Measurements from ENCODE around the gene SGSH.

The SGSH gene

DNA sequence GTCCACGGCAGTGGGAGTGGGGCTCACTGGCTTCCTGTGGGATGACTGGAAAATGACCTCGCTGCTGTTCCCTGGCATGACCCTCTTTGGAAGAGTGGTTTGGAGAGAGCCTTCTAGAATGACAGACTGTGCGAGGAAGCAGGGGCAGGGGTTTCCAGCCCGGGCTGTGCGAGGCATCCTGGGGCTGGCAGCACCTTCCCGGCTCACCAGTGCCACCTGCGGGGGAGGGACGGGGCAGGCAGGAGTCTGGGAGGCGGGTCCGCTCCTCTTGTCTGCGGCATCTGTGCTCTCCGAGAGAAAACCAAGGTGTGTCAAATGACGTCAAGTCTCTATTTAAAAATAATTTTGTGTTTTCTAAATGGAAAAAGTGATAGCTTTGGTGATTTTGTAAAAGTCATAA, 32.7 kb upstream of the SGSH start:
- no CpG with 5 or more reads among the region's 13 CpGs for WGBS (ENCODE audit: extremely low coverage, insufficient coverage, insufficient read length)
- no peak overlapping the region for H2BK12ac ChIP-seq (ENCODE audit: low read length)
- no peak overlapping the region for H2BK120ac ChIP-seq (ENCODE audit: insufficient read depth, low read length, poor library complexity)

GRCh38 chr17:80251966-80252365, 31.8 kb upstream of the SGSH start:
- no peak overlapping the region for H3K4me3 ChIP-seq (ENCODE audit: low read depth, low read length)
- peaks cover 35% of the 10 kb centered on the region in 2 experiments for H3K36me3 ChIP-seq (ENCODE audit: control insufficient read depth in 1 of 2, insufficient read depth in 2 of 2, low read length in 2 of 2)
- no peak overlapping the region for H2BK12ac ChIP-seq (ENCODE audit: low read length)
- H4K91ac ChIP-seq (ENCODE audit: low read depth, low read length): no peak overlapping the region
- no peaks in the 10 kb centered on the region for H3K79me2 ChIP-seq (ENCODE audit: control insufficient read depth, insufficient read depth, low read length, poor library complexity)
- no peak overlapping the region for H3K4me2 ChIP-seq (ENCODE audit: low read length)
- no peak for DNase-seq
- no peak overlapping the region for H3K9ac ChIP-seq (ENCODE audit: low read length)
- H4K8ac ChIP-seq (ENCODE audit: low read depth, low read length): no peak overlapping the region
- H3K23ac ChIP-seq (ENCODE audit: low read length): no peak overlapping the region
- H2AK5ac ChIP-seq (ENCODE audit: low read length): no peak overlapping the region
- H3K18ac ChIP-seq (ENCODE audit: low read length): no peak overlapping the region
- no peak overlapping the region for H3K27ac ChIP-seq (ENCODE audit: low read depth, low read length)
- no CpG with 5 or more reads among the region's 11 CpGs for WGBS (ENCODE audit: extremely low coverage, insufficient coverage, insufficient read length)
- H3K79me1 ChIP-seq (ENCODE audit: low read length): peaks cover 13% of the 10 kb centered on the region
- H3K27me3 ChIP-seq (ENCODE audit: insufficient read depth, low read length): no peaks in the 10 kb centered on the region
- no peak overlapping the region for H3K14ac ChIP-seq (ENCODE audit: low read length)
- no peak overlapping the region for H2BK120ac ChIP-seq (ENCODE audit: insufficient read depth, low read length, poor library complexity)
- peaks cover 12 to 13% of the 10 kb centered on the region in 2 experiments for H3K4me1 ChIP-seq (ENCODE audit: control insufficient read depth in 1 of 2, insufficient read depth in 2 of 2, low read length in 2 of 2)
- H2AFZ ChIP-seq (ENCODE audit: insufficient read depth, low read length, poor library complexity): no peak overlapping the region
- H4K12ac ChIP-seq (ENCODE audit: low read depth, low read length): no peak overlapping the region
- no peaks in the 10 kb centered on the region for H3K9me3 ChIP-seq (ENCODE audit: insufficient read depth, low read depth, low read length)
- no peak overlapping the region for H2BK5ac ChIP-seq (ENCODE audit: low read depth, low read length, poor library complexity)
- H3K4ac ChIP-seq (ENCODE audit: low read depth, low read length): no peak overlapping the region

More for the DNA sequence above, 32.7 kb upstream of the SGSH start:
- Histone ChIP-seq H2BK5ac (ENCODE audit: low read depth, low read length, poor library complexity) (no peak overlapping the region), H3K9ac (ENCODE audit: low read length) (no peak overlapping the region), H3K79me1 (ENCODE audit: low read length) (peaks cover 13% of the 10 kb centered on the region), H2AK5ac (ENCODE audit: low read length) (no peak overlapping the region), H3K27ac (ENCODE audit: low read depth, low read length) (no peak overlapping the region), H4K12ac (ENCODE audit: low read depth, low read length) (no peak overlapping the region), H3K9me3 (ENCODE audit: insufficient read depth, low read depth, low read length) (no peaks in the 10 kb centered on the region), H4K8ac (ENCODE audit: low read depth, low read length) (no peak overlapping the region), H3K4ac (ENCODE audit: low read depth, low read length) (no peak overlapping the region), H3K4me1 (ENCODE audit: control insufficient read depth in 1 of 2, insufficient read depth in 2 of 2, low read length in 2 of 2) (peaks cover 12 to 13% of the 10 kb centered on the region in 2 experiments), H3K36me3 (ENCODE audit: control insufficient read depth in 1 of 2, insufficient read depth in 2 of 2, low read length in 2 of 2) (peaks cover 30 to 32% of the 10 kb centered on the region in 2 experiments), H3K27me3 (ENCODE audit: insufficient read depth, low read length) (no peaks in the 10 kb centered on the region), H3K18ac (ENCODE audit: low read length) (no peak overlapping the region), H3K14ac (ENCODE audit: low read length) (no peak overlapping the region), H3K4me3 (ENCODE audit: low read depth, low read length) (no peak overlapping the region), H3K23ac (ENCODE audit: low read length) (no peak overlapping the region), H4K91ac (ENCODE audit: low read depth, low read length) (no peak overlapping the region), H3K79me2 (ENCODE audit: control insufficient read depth, insufficient read depth, low read length, poor library complexity) (no peaks in the 10 kb centered on the region), H3K4me2 (ENCODE audit: low read length) (no peak overlapping the region), H2AFZ (ENCODE audit: insufficient read depth, low read length, poor library complexity) (no peak overlapping the region)
- DNase-seq: peak; percentile 70 to 83

DNA sequence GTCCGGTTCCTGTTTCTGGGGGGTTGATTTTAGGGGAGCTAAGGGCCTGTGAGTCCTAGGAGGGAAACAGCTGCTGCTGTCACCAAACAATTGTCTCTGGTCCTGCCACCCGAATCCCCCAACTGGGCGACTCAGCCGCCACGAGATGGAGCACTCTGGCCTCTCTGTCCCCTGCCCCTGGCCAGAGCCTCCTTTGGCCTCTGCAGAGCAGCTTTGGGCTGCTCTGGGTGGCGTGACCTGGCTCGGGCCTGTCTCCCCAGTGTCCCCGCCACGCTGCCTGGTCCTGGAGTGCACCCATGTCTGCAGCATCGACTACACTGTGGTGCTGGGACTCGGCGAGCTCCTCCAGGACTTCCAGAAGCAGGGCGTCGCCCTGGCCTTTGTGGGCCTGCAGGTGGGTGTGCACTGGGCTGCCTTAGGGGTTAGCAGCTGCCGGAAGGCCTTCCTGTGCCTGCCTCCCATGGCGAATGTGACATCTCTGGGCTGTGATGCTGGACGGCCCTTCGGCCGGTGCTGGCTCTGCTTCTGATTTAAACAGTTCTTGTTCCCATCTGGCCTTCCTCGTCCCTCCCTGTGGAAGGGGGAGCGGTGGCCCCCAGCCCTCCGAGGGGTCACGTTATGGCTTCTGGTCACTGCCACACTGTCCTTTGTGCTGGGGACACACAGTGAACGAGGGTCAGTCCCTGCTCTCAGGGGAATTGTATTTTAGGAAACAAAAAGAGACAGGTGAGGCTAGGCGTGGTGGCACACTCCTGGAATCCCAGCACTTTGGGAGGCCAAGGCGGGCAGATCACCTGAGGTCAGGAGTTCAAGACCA, 29.0 kb upstream of the SGSH start:
- Histone ChIP-seq H4K8ac (ENCODE audit: low read depth, low read length) (no peak overlapping the region), H3K23ac (ENCODE audit: low read length) (no peak overlapping the region), H3K4ac (ENCODE audit: low read depth, low read length) (no peak overlapping the region), H2AK5ac (ENCODE audit: low read length) (no peak overlapping the region), H3K14ac (ENCODE audit: low read length) (no peak overlapping the region), H3K9ac (ENCODE audit: low read length) (no peak overlapping the region), H3K27me3 (ENCODE audit: insufficient read depth, low read length) (no peaks in the 10 kb centered on the region), H3K79me2 (ENCODE audit: control insufficient read depth, insufficient read depth, low read length, poor library complexity) (no peaks in the 10 kb centered on the region), H2BK120ac (ENCODE audit: insufficient read depth, low read length, poor library complexity) (no peak overlapping the region), H3K4me1 (ENCODE audit: control insufficient read depth in 1 of 2, insufficient read depth in 2 of 2, low read length in 2 of 2) (peaks cover 9% of the 10 kb centered on the region in 2 experiments), H3K9me3 (ENCODE audit: insufficient read depth, low read depth, low read length) (peaks cover under 1% of the 10 kb centered on the region), H2AFZ (ENCODE audit: insufficient read depth, low read length, poor library complexity) (no peak overlapping the region), H3K79me1 (ENCODE audit: low read length) (peaks cover 10% of the 10 kb centered on the region), H4K12ac (ENCODE audit: low read depth, low read length) (no peak overlapping the region), H3K4me2 (ENCODE audit: low read length) (no peak overlapping the region), H4K91ac (ENCODE audit: low read depth, low read length) (no peak overlapping the region), H2BK12ac (ENCODE audit: low read length) (no peak overlapping the region), H3K18ac (ENCODE audit: low read length) (no peak overlapping the region), H3K4me3 (ENCODE audit: low read depth, low read length) (no peak overlapping the region), H3K27ac (ENCODE audit: low read depth, low read length) (no peak overlapping the region), H2BK5ac (ENCODE audit: low read depth, low read length, poor library complexity) (no peak overlapping the region), H3K36me3 (ENCODE audit: control insufficient read depth in 1 of 2, insufficient read depth in 2 of 2, low read length in 2 of 2) (peaks cover 52 to 54% of the 10 kb centered on the region in 2 experiments)
- DNase-seq: no peak
- no CpG with 5 or more reads among the region's 26 CpGs for whole genome bisulfite sequencing (ENCODE audit: extremely low coverage, insufficient coverage, insufficient read length)

DNA sequence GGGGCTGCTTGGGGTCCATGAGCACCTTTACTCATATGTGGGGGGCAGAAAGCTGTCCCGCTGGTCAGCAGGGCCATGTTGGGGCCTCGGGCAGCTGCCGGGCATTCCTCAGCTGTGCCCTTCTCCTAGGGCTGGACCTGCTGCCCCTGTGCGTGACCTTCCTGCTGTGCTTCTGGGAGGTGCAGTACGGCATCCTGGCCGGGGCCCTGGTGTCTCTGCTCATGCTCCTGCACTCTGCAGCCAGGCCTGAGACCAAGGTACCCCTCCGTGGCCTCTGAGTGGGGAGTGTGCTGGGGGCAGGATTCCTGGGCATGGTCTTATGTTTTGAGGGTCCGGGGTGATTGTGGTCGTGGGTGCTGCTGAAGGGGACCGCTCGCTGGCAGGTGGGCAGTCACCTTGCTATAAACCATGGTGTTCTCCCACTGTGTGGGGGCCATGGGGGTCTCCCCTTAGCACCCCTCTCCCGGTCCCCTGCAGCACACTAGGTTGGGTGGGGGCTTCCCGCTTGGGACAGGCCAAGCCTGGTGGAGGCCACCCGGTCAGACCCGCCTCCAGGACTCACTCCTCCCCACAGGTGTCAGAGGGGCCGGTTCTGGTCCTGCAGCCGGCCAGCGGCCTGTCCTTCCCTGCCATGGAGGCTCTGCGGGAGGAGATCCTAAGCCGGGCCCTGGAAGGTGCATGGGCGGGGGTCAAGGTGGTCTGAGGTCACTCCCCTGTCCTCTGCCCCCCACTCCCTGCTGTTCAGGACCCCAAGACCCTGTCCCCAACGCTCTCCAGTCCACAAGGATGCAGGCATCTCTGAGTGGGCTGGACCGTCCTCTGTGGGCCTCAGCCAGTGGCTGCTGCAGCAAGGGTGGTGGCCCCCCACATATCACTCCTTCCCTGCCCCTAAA, 28.1 kb upstream of the SGSH start:
- H2AFZ ChIP-seq (ENCODE audit: insufficient read depth, low read length, poor library complexity): no peak overlapping the region

More for the DNA sequence above, 28.1 kb upstream of the SGSH start:
- no peak overlapping the region for H3K9ac ChIP-seq (ENCODE audit: low read length)
- no CpG with 5 or more reads among the region's 23 CpGs for WGBS (ENCODE audit: extremely low coverage, insufficient coverage, insufficient read length)
- no peak overlapping the region for H4K8ac ChIP-seq (ENCODE audit: low read depth, low read length)
- H2BK120ac ChIP-seq (ENCODE audit: insufficient read depth, low read length, poor library complexity): no peak overlapping the region
- H4K91ac ChIP-seq (ENCODE audit: low read depth, low read length): no peak overlapping the region
- no peak overlapping the region for H3K14ac ChIP-seq (ENCODE audit: low read length)
- H3K9me3 ChIP-seq (ENCODE audit: insufficient read depth, low read depth, low read length): peaks cover 3% of the 10 kb centered on the region
- no peak overlapping the region for H3K4me2 ChIP-seq (ENCODE audit: low read length)
- H3K27me3 ChIP-seq (ENCODE audit: insufficient read depth, low read length): no peaks in the 10 kb centered on the region
- H3K79me2 ChIP-seq (ENCODE audit: control insufficient read depth, insufficient read depth, low read length, poor library complexity): no peaks in the 10 kb centered on the region
- peaks cover 7% of the 10 kb centered on the region for H3K79me1 ChIP-seq (ENCODE audit: low read length)
- H3K23ac ChIP-seq (ENCODE audit: low read length): no peak overlapping the region
- no peak overlapping the region for H3K18ac ChIP-seq (ENCODE audit: low read length)
- H2BK5ac ChIP-seq (ENCODE audit: low read depth, low read length, poor library complexity): no peak overlapping the region
- H4K12ac ChIP-seq (ENCODE audit: low read depth, low read length): no peak overlapping the region
- H3K4ac ChIP-seq (ENCODE audit: low read depth, low read length): no peak overlapping the region
- no peak overlapping the region for H2AK5ac ChIP-seq (ENCODE audit: low read length)
- H2BK12ac ChIP-seq (ENCODE audit: low read length): no peak overlapping the region
- H3K27ac ChIP-seq (ENCODE audit: low read depth, low read length): no peak overlapping the region
- no peak for DNase-seq
- no peak overlapping the region for H3K4me3 ChIP-seq (ENCODE audit: low read depth, low read length)
- peaks cover 4% of the 10 kb centered on the region in 2 experiments for H3K4me1 ChIP-seq (ENCODE audit: control insufficient read depth in 1 of 2, insufficient read depth in 2 of 2, low read length in 2 of 2)
- peaks cover 54 to 58% of the 10 kb centered on the region in 2 experiments for H3K36me3 ChIP-seq (ENCODE audit: control insufficient read depth in 1 of 2, insufficient read depth in 2 of 2, low read length in 2 of 2)

Measured in trophoblast cell (in vitro differentiated cells and primary cell).